ENCODE measurements around the gene ETS1. TPM values are rescaled to one million over a fixed set of nuclear protein-coding genes. Genes with fewer than 3 reads are reported as not detected.

Gene ETS1
- total RNA-seq, 1 experiment from 2014 or later: 66.4 TPM

DNA sequence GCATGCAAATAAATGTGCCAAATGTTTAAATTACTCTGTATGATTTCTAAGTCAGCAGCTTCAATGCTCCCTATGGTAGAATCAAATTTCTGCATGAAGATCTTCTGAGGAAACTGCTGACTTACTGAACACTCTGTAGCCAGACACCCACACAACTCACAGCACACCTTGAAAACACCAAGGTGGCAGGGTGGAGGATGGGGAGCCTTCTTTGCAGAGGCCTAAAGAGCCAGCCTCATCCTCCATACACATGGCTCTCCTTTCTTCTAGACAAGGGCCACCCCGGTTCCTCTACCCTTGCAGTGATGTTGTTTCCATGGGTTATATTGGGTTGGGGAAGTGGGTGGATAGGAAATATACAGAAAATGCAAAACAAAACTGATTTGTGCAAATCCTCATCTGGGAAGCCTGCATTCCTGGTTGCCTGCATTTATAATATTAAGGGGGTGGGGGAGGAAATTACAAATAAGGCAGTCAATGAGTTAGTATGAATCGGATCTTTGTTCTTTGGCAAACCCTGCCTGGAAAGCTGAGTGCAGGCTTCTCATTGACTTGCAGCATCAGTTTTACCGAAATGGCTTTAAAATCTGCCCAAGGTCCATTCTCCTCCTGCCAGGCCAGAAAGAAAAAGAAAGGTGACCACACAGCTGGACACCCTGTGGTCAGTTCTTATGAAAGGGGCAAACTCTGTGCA, 15.8 kb upstream of the ETS1 start:
- Histone ChIP-seq H3K27ac (ENCODE audit: low read length) (no peak overlapping the region), H3K27me3 (ENCODE audit: control insufficient read depth, insufficient read depth, low read length) (peaks cover 4% of the 10 kb centered on the region; the same call in 1 of the 2 replicates), H3K4me3 (ENCODE audit: low read depth in 2 of 2, low read length in 2 of 2) (no peak overlapping the region), H3K4me1 (ENCODE audit: control insufficient read depth, insufficient read depth, low read length) (no peaks in the 10 kb centered on the region), H3K36me3 (ENCODE audit: control insufficient read depth, insufficient read depth, low read length) (no peaks in the 10 kb centered on the region), H3K9me3 (ENCODE audit: control insufficient read depth, insufficient read depth, low read depth, low read length) (no peaks in the 10 kb centered on the region)
- TF ChIP-seq SIN3A (IDR thresholded peaks at IDR 0.05; ENCODE audit: borderline replicate concordance, insufficient read depth, low read depth, low read length): no peak
- no peak for TF ChIP-seq POLR2AphosphoS5 (IDR thresholded peaks at IDR 0.05; ENCODE audit: low read depth, low read length)
- TF ChIP-seq TCF7L2 (IDR thresholded peaks at IDR 0.05; ENCODE audit: low read depth, low read length): no peak
- TF ChIP-seq, protein P1, sequence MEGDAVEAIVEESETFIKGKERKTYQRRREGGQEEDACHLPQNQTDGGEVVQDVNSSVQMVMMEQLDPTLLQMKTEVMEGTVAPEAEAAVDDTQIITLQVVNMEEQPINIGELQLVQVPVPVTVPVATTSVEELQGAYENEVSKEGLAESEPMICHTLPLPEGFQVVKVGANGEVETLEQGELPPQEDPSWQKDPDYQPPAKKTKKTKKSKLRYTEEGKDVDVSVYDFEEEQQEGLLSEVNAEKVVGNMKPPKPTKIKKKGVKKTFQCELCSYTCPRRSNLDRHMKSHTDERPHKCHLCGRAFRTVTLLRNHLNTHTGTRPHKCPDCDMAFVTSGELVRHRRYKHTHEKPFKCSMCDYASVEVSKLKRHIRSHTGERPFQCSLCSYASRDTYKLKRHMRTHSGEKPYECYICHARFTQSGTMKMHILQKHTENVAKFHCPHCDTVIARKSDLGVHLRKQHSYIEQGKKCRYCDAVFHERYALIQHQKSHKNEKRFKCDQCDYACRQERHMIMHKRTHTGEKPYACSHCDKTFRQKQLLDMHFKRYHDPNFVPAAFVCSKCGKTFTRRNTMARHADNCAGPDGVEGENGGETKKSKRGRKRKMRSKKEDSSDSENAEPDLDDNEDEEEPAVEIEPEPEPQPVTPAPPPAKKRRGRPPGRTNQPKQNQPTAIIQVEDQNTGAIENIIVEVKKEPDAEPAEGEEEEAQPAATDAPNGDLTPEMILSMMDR (IDR thresholded peaks at IDR 0.05): no peak
- TF ChIP-seq, protein P2, sequence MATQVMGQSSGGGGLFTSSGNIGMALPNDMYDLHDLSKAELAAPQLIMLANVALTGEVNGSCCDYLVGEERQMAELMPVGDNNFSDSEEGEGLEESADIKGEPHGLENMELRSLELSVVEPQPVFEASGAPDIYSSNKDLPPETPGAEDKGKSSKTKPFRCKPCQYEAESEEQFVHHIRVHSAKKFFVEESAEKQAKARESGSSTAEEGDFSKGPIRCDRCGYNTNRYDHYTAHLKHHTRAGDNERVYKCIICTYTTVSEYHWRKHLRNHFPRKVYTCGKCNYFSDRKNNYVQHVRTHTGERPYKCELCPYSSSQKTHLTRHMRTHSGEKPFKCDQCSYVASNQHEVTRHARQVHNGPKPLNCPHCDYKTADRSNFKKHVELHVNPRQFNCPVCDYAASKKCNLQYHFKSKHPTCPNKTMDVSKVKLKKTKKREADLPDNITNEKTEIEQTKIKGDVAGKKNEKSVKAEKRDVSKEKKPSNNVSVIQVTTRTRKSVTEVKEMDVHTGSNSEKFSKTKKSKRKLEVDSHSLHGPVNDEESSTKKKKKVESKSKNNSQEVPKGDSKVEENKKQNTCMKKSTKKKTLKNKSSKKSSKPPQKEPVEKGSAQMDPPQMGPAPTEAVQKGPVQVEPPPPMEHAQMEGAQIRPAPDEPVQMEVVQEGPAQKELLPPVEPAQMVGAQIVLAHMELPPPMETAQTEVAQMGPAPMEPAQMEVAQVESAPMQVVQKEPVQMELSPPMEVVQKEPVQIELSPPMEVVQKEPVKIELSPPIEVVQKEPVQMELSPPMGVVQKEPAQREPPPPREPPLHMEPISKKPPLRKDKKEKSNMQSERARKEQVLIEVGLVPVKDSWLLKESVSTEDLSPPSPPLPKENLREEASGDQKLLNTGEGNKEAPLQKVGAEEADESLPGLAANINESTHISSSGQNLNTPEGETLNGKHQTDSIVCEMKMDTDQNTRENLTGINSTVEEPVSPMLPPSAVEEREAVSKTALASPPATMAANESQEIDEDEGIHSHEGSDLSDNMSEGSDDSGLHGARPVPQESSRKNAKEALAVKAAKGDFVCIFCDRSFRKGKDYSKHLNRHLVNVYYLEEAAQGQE (IDR thresholded peaks at IDR 0.05; ENCODE audit: insufficient read depth in 1 of 2, low read depth in 2 of 2, low read length in 1 of 2): no peak
- ATAC-seq: no peak
- no TSS peak for BruUV-seq (replicated peaks)
- ChIA-PET CTCF (no interaction called here), POLR2A (no interaction called here)
- intact Hi-C loops (cut with micrococcal nuclease; ENCODE audit: unreplicated experiment): no loop called here
- in situ Hi-C loops (cut with HindIII; ENCODE audit: low pct_unique_long_range_greater_than_20kb, low sequenced_read_pairs): no loop called here
- no peak for DNase-seq (ENCODE audit: low read depth, low spot score)

DNA sequence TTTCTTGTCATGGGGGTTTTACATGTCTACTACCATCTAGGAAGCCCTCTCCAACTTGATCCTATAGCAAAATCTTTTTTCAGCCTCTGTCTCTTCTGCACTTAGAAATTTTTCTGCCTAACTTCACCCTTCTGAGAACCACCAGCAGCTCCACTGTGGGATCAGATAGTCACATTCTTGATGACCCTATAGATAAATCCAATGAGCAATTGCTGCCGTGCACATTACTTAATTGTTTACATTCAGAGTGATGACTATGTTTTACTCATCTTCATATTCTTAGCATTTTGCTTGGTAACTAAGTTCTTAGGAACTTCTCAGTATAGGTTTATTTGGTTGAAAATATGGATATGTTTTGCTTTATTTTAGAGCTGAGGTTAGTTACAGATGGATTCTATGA, 12.4 kb upstream of the ETS1 start:
- in situ Hi-C loops (cut with HindIII; ENCODE audit: low pct_unique_long_range_greater_than_20kb, low sequenced_read_pairs): no loop called here
- TF ChIP-seq TCF7L2 (IDR thresholded peaks at IDR 0.05; ENCODE audit: low read depth, low read length) (no peak), POLR2AphosphoS5 (IDR thresholded peaks at IDR 0.05; ENCODE audit: low read depth, low read length) (no peak)
- TF ChIP-seq, protein P1 (IDR thresholded peaks at IDR 0.05): no peak
- intact Hi-C loops (cut with micrococcal nuclease; ENCODE audit: unreplicated experiment): no loop called here
- no TSS peak for BruUV-seq (replicated peaks)
- no peaks in the 10 kb centered on the region for H3K36me3 ChIP-seq (ENCODE audit: control insufficient read depth, insufficient read depth, low read length)
- no peak overlapping the region for H3K27ac ChIP-seq (ENCODE audit: low read length)
- ATAC-seq: no peak
- CTCF ChIA-PET: interaction anchor here (0.6 kb wide), 1 partner anchor 374 kb away, joined by 4 read pairs; no protein-coding TSS in a partner anchor
- DNase-seq (ENCODE audit: low read depth, low spot score): no peak
- peaks cover 11% of the 10 kb centered on the region for H3K27me3 ChIP-seq (ENCODE audit: control insufficient read depth, insufficient read depth, low read length)
- no peak overlapping the region for H3K4me3 ChIP-seq (ENCODE audit: low read depth in 2 of 2, low read length in 2 of 2)
- POLR2A ChIA-PET: no interaction called here
- no peaks in the 10 kb centered on the region for H3K4me1 ChIP-seq (ENCODE audit: control insufficient read depth, insufficient read depth, low read length)
- no peaks in the 10 kb centered on the region for H3K9me3 ChIP-seq (ENCODE audit: control insufficient read depth, insufficient read depth, low read depth, low read length)
